OCI-LY1 (cell line): ENCODE data around the gene ASB15.

Experiments
- EZH2 ChIP-seq: fragments of 200-600 bp; sonication (generic), shearing (Covaris generic); IDR thresholded peaks from 2 replicates; pipeline ENCODE4 v1.8.0; 2017; ENCODE audit warnings: borderline replicate concordance, mixed run types, mild to moderate bottlenecking, antibody characterized with exemption, low read length, moderate library complexity, mixed read lengths
- TF ChIP-seq, protein P1 (sequence below): fragments of 200-600 bp; sonication (generic), shearing (Covaris generic); IDR thresholded peaks from 2 replicates; pipeline ENCODE4 v1.5.1; 2017; ENCODE audit warnings: mild to moderate bottlenecking, antibody characterized with exemption, low read length, moderate library complexity, mixed read lengths

DNA sequence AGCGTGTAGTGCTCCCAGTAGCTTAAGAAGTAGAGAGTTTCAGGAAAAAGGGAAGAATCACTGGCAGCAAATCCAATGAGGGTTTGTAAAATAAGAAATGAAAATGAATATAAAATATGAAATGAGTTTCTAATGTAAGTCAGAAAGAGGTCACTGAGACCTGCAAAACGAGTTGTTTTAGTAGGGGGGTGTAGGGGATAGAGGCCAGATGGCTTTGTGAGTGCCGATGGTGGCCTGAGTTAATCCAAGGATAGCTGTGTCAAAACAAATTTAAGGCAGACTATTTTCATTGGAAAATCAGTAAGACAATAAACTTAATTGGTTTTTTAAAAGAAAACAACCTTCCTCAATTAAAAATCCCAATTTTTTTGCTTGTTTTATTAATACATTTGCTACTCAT is 745 bp upstream of the ASB15 start:
- TF ChIP-seq, protein P1, sequence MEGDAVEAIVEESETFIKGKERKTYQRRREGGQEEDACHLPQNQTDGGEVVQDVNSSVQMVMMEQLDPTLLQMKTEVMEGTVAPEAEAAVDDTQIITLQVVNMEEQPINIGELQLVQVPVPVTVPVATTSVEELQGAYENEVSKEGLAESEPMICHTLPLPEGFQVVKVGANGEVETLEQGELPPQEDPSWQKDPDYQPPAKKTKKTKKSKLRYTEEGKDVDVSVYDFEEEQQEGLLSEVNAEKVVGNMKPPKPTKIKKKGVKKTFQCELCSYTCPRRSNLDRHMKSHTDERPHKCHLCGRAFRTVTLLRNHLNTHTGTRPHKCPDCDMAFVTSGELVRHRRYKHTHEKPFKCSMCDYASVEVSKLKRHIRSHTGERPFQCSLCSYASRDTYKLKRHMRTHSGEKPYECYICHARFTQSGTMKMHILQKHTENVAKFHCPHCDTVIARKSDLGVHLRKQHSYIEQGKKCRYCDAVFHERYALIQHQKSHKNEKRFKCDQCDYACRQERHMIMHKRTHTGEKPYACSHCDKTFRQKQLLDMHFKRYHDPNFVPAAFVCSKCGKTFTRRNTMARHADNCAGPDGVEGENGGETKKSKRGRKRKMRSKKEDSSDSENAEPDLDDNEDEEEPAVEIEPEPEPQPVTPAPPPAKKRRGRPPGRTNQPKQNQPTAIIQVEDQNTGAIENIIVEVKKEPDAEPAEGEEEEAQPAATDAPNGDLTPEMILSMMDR: no peak
- TF ChIP-seq EZH2: no peak
